ENCODE data around the gene NOD1.
A peak's percentile ranks its signal among the peaks of the same experiment; 100 is the strongest.
"Not testable (repeated sequence)": the region's sequence is repeated elsewhere in the genome, so short reads cannot be mapped to it uniquely, and the experiment has no call there.

NOD1 gene

GRCh38 chr7:30478349-30479201, at the start of gene NOD1:
Gene NOD1 (minus strand): TSS chr7:30478784. CDS start chr7:30456921, 21,863 bp downstream.
- peak; percentile 23 to 27 for DNase-seq (ENCODE audit: low read depth in 2 of 2, low spot score in 1 of 2)

- not testable (repeated sequence) for DNase-seq (ENCODE audit: low read depth in 2 of 2, low spot score in 1 of 2)
Measured at GRCh38 chr7:30527297-30527696, 48.7 kb upstream of the NOD1 start.

- no peak for DNase-seq (ENCODE audit: low read depth in 2 of 2, low spot score in 1 of 2)
Measured at GRCh38 chr7:30526163-30526562, 47.6 kb upstream of the NOD1 start.

- no peak for DNase-seq (ENCODE audit: low read depth in 2 of 2, low spot score in 1 of 2)
Measured at GRCh38 chr7:30525429-30525828, 46.8 kb upstream of the NOD1 start.

GRCh38 chr7:30524545-30524944, 46.0 kb upstream of the NOD1 start:
- DNase-seq (ENCODE audit: low read depth in 2 of 2, low spot score in 1 of 2), result no peak

GRCh38 chr7:30523466-30523865, 44.9 kb upstream of the NOD1 start:
- no peak for DNase-seq (ENCODE audit: low read depth in 2 of 2, low spot score in 1 of 2)

GRCh38 chr7:30522159-30522558, 43.6 kb upstream of the NOD1 start:
- no peak for DNase-seq (ENCODE audit: low read depth in 2 of 2, low spot score in 1 of 2)

GRCh38 chr7:30521532-30521931, 42.9 kb upstream of the NOD1 start:
- no peak for DNase-seq (ENCODE audit: low read depth in 2 of 2, low spot score in 1 of 2)

GRCh38 chr7:30519122-30519521, 40.5 kb upstream of the NOD1 start:
- DNase-seq (ENCODE audit: low read depth in 2 of 2, low spot score in 1 of 2), result no peak

- DNase-seq (ENCODE audit: low read depth in 2 of 2, low spot score in 1 of 2), result no peak
Measured at GRCh38 chr7:30515761-30516160, 37.2 kb upstream of the NOD1 start.

- DNase-seq (ENCODE audit: low read depth in 2 of 2, low spot score in 1 of 2), result no peak
Measured at GRCh38 chr7:30514776-30515175, 36.2 kb upstream of the NOD1 start.

- DNase-seq (ENCODE audit: low read depth in 2 of 2, low spot score in 1 of 2), result no peak
Measured at GRCh38 chr7:30514177-30514576, 35.6 kb upstream of the NOD1 start.

- no peak for DNase-seq (ENCODE audit: low read depth in 2 of 2, low spot score in 1 of 2)
Measured at GRCh38 chr7:30513762-30514161, 35.2 kb upstream of the NOD1 start.

GRCh38 chr7:30511973-30512662, 33.5 kb upstream of the NOD1 start:
- DNase-seq (ENCODE audit: low read depth in 2 of 2, low spot score in 1 of 2), result no peak

- no peak for DNase-seq (ENCODE audit: low read depth in 2 of 2, low spot score in 1 of 2)
Measured at GRCh38 chr7:30511494-30511893, 32.9 kb upstream of the NOD1 start.

- DNase-seq (ENCODE audit: low read depth in 2 of 2, low spot score in 1 of 2), result no peak
Measured at GRCh38 chr7:30510124-30511075, 31.8 kb upstream of the NOD1 start.

- DNase-seq (ENCODE audit: low read depth in 2 of 2, low spot score in 1 of 2), result not testable (repeated sequence)
Measured at GRCh38 chr7:30509171-30509857, 30.7 kb upstream of the NOD1 start.

- DNase-seq (ENCODE audit: low read depth in 2 of 2, low spot score in 1 of 2), result not testable (repeated sequence)
Measured at GRCh38 chr7:30507346-30507900, 28.8 kb upstream of the NOD1 start.

GRCh38 chr7:30505174-30505697, 26.7 kb upstream of the NOD1 start:
- DNase-seq (ENCODE audit: low read depth in 2 of 2, low spot score in 1 of 2), result no peak
